GM18505 (cell line): ENCODE measurements around the gene ACTL7A.

ENCODE experiments used
- ATAC-seq: cut with Tn5 transposase; IDR thresholded peaks from one replicate; pipeline ENCODE4 v1.9.1; 2021; ENCODE audit not compliant: unreplicated experiment
- POLR2A ChIP-seq: IDR thresholded peaks from 4 replicates; pipeline ENCODE4 v1.6.1; 2011; ENCODE audit warnings: borderline replicate concordance; ENCODE audit not compliant: insufficient read depth, insufficient read length; ENCODE audit errors: extremely low read depth

Gene ACTL7A

GRCh38 chr9:108861997-108862396 is at the start of gene ACTL7A:
ACTL7A (plus strand) TSS chr9:108862266; CDS start chr9:108862323, 57 bp downstream.
- ATAC-seq: no peak
- no peak for TF ChIP-seq POLR2A

GRCh38 chr9:108812396-108813025 is 49.6 kb upstream of the ACTL7A start:
- no peak for ATAC-seq
- no peak for TF ChIP-seq POLR2A

GRCh38 chr9:108813951-108814601 is 48.0 kb upstream of the ACTL7A start:
- TF ChIP-seq POLR2A: no peak
- no peak for ATAC-seq

GRCh38 chr9:108815156-108815555 is 46.9 kb upstream of the ACTL7A start:
- no peak for ATAC-seq
- no peak for TF ChIP-seq POLR2A

- no peak for ATAC-seq
- no peak for TF ChIP-seq POLR2A
Measured at GRCh38 chr9:108816037-108816436, 46.0 kb upstream of the ACTL7A start.

GRCh38 chr9:108823829-108824228 is 38.2 kb upstream of the ACTL7A start:
- no peak for TF ChIP-seq POLR2A
- no peak for ATAC-seq

GRCh38 chr9:108830272-108830671 is 31.8 kb upstream of the ACTL7A start:
- ATAC-seq: no peak
- no peak for TF ChIP-seq POLR2A

- ATAC-seq: no peak
- TF ChIP-seq POLR2A: no peak
Measured at GRCh38 chr9:108831496-108832178, 30.4 kb upstream of the ACTL7A start.

- no peak for ATAC-seq
- no peak for TF ChIP-seq POLR2A
Measured at GRCh38 chr9:108832179-108832500, 29.9 kb upstream of the ACTL7A start.

GRCh38 chr9:108834959-108835665 is 27.0 kb upstream of the ACTL7A start:
- no peak for TF ChIP-seq POLR2A
- no peak for ATAC-seq

- no peak for TF ChIP-seq POLR2A
- ATAC-seq: no peak
Measured at GRCh38 chr9:108835831-108836230, 26.2 kb upstream of the ACTL7A start.

- no peak for ATAC-seq
- TF ChIP-seq POLR2A: no peak
Measured at GRCh38 chr9:108836319-108836718, 25.7 kb upstream of the ACTL7A start.

- ATAC-seq: no peak
Measured at GRCh38 chr9:108836781-108837180, 25.3 kb upstream of the ACTL7A start.

More at GRCh38 chr9:108836781-108837180, 25.3 kb upstream of the ACTL7A start:
- TF ChIP-seq POLR2A: no peak
